Nephron (organoid): Measurements from ENCODE around the gene RSBN1L.

Source experiments
- H3K27ac Mint-ChIP-seq, 3 experiments: 2 replicates each; pipeline ENCODE4 v1.8.0; 2020; ENCODE audit warnings: mixed read lengths in 3 of 3, mild to moderate bottlenecking in 2 of 3, moderate library complexity in 1 of 3
- H3K27me3 Mint-ChIP-seq: 2 replicates; pipeline ENCODE4 v1.8.0; 2021; ENCODE audit warnings: low read depth, mild to moderate bottlenecking, moderate library complexity, mixed read lengths
- H3K36me3 Mint-ChIP-seq: 2 replicates; pipeline ENCODE4 v1.8.0; 2020; ENCODE audit warnings: low read depth, mixed read lengths
- H3K4me1 Mint-ChIP-seq: 2 replicates; pipeline ENCODE4 v1.8.0; 2020; ENCODE audit warnings: mixed read lengths
- H3K4me3 Mint-ChIP-seq, 3 experiments: 2 replicates each; pipeline ENCODE4 v1.8.0; 2020; ENCODE audit warnings: mild to moderate bottlenecking in 3 of 3, mixed read lengths in 3 of 3, moderate library complexity in 2 of 3
- H3K9me3 Mint-ChIP-seq: 2 replicates; pipeline ENCODE4 v1.8.0; 2020; ENCODE audit warnings: mixed read lengths
- CTCF ChIP-seq, 3 experiments: fragments of 200-600 bp; sonication (generic); IDR thresholded peaks; one replicate each; pipeline ENCODE4 v1.5.0; 2021; ENCODE audit warnings: antibody characterized with exemption in 3 of 3; ENCODE audit not compliant: unreplicated experiment in 3 of 3

The RSBN1L gene

GRCh38 chr7:77684030-77684429 is 12.2 kb upstream of the RSBN1L start:
- Mint-ChIP-seq H3K36me3 (peaks cover 52% of the 10 kb centered on the region), H3K9me3 (no peaks in the 10 kb centered on the region), H3K4me3 (no peak overlapping the region), H3K4me1 (peaks cover 11% of the 10 kb centered on the region), H3K27me3 (no peaks in the 10 kb centered on the region), H3K27ac (peak overlapping the region in 1 of 3 experiments; percentile 0)
- TF ChIP-seq CTCF (IDR thresholded peaks at IDR 0.05; ENCODE audit: unreplicated experiment in 3 of 3) = no peak

- H3K4me1 Mint-ChIP-seq = peaks cover 11% of the 10 kb centered on the region
- peaks cover 49% of the 10 kb centered on the region for H3K36me3 Mint-ChIP-seq
- no peak overlapping the region for H3K27ac Mint-ChIP-seq
- TF ChIP-seq CTCF (IDR thresholded peaks at IDR 0.05; ENCODE audit: unreplicated experiment in 3 of 3) = no peak
- no peaks in the 10 kb centered on the region for H3K27me3 Mint-ChIP-seq
- no peaks in the 10 kb centered on the region for H3K9me3 Mint-ChIP-seq
- H3K4me3 Mint-ChIP-seq = no peak overlapping the region
Measured at GRCh38 chr7:77685233-77685632, 11.0 kb upstream of the RSBN1L start.

- Mint-ChIP-seq H3K27me3 (no peaks in the 10 kb centered on the region), H3K4me3 (no peak overlapping the region), H3K27ac (no peak overlapping the region), H3K36me3 (peaks cover 44% of the 10 kb centered on the region), H3K4me1 (peaks cover 13% of the 10 kb centered on the region), H3K9me3 (no peaks in the 10 kb centered on the region)
- TF ChIP-seq CTCF (IDR thresholded peaks at IDR 0.05; ENCODE audit: unreplicated experiment in 3 of 3) = no peak
Measured at GRCh38 chr7:77687100-77687746, 9.0 kb upstream of the RSBN1L start.

DNA sequence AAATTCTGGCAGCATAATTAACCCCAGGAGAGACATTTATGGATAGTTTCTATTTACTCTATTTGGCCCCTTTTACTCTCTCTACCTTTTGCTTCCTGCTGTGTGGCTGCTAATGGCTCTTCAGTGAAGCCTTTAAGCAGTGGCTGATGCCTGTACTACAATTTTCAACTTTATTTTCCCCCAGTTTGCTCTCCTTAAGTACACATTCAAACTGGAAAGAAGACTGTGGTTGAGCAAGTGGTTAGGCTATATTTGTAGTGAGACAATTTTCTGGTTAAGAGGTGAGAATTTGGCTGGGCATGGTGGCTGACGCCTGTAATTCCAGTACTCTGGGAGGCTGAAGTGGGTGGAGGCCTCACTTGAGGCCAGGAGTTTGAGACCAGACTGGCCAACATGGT is 8.5 kb upstream of the RSBN1L start:
- Mint-ChIP-seq H3K27me3 (no peaks in the 10 kb centered on the region), H3K36me3 (peaks cover 42% of the 10 kb centered on the region), H3K4me1 (peaks cover 16% of the 10 kb centered on the region), H3K27ac (no peak overlapping the region), H3K4me3 (no peak overlapping the region), H3K9me3 (no peaks in the 10 kb centered on the region)
- no peak for TF ChIP-seq CTCF (IDR thresholded peaks at IDR 0.05; ENCODE audit: unreplicated experiment in 3 of 3)

DNA sequence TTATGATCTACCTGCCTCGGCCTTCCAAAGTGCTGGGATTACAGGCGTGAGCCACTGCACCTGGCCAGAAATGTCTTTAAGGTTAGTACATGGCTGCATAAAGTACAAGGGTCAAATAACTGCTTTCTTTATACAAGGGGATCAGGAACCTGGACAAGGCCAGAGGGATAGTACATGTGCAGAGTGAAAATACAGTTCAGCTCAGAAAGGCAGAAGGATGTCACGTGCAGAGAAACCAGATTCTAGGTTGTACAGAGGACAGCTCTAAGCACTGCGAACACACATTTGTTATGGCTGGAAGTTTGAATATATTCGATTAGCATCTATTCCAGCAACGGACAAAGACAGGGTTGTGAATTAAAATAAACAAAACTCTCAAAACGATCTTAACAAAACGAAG is 6.0 kb upstream of the RSBN1L start:
- H3K36me3 Mint-ChIP-seq = peaks cover 36% of the 10 kb centered on the region

More for the DNA sequence above, 6.0 kb upstream of the RSBN1L start:
- no peak for TF ChIP-seq CTCF (IDR thresholded peaks at IDR 0.05; ENCODE audit: unreplicated experiment in 3 of 3)
- Mint-ChIP-seq H3K27me3 (no peaks in the 10 kb centered on the region), H3K27ac (peak overlapping the region in 1 of 3 experiments; percentile 38), H3K4me1 (peaks cover 28% of the 10 kb centered on the region), H3K9me3 (no peaks in the 10 kb centered on the region), H3K4me3 (no peak overlapping the region)
